Skeletal muscle tissue (tissue), 4 donors: ENCODE results near the gene ERCC2. TPM values are rescaled to one million over a fixed set of nuclear protein-coding genes. Genes with fewer than 3 reads are reported as not detected.
"Not testable (repeated sequence)": the region's sequence is repeated elsewhere in the genome, so short reads cannot be mapped to it uniquely, and the experiment has no call there.

Experiments used
- H3K27ac ChIP-seq: one replicate; pipeline ENCODE4 v1.7.0; 2013; ENCODE audit warnings: mild to moderate bottlenecking, low read depth, low read length, inconsistent platforms
- H3K27me3 ChIP-seq, 3 donors: one replicate each; pipeline ENCODE4 v1.7.0; 2013; ENCODE audit warnings: low read length in 3 of 3; ENCODE audit not compliant: control insufficient read depth in 3 of 3, insufficient read depth in 3 of 3
- H3K36me3 ChIP-seq, 3 donors: one replicate each; pipeline ENCODE4 v1.7.0; 2013; ENCODE audit warnings: low read length in 3 of 3; ENCODE audit not compliant: control insufficient read depth in 3 of 3, insufficient read depth in 3 of 3
- H3K4me1 ChIP-seq, 3 donors: one replicate each; pipeline ENCODE4 v1.7.0; 2013; ENCODE audit warnings: low read length in 3 of 3, mild to moderate bottlenecking in 3 of 3; ENCODE audit not compliant: control insufficient read depth in 3 of 3, insufficient read depth in 3 of 3
- H3K4me3 ChIP-seq, 3 donors: one replicate each; pipeline ENCODE4 v1.7.0; 2013; ENCODE audit warnings: low read length in 3 of 3
- H3K9ac ChIP-seq, 3 donors: one replicate each; pipeline ENCODE4 v1.7.0; 2013; ENCODE audit warnings: low read length in 3 of 3, mild to moderate bottlenecking in 3 of 3, moderate library complexity in 2 of 3, low read depth in 1 of 3
- H3K9me3 ChIP-seq, 3 donors: one replicate each; pipeline ENCODE4 v1.7.0; 2013; ENCODE audit warnings: low read length in 3 of 3; ENCODE audit not compliant: control insufficient read depth in 3 of 3
- total RNA-seq: library from RNA; depleted of rRNA; stranded (reverse); fragments of >200 nt; gene quantifications from one replicate; pipeline ENCODE4 v1.2.3, GENCODE V29; 2014
- donor health status: Osteomylitis.

The ERCC2 gene
- total RNA-seq, 1 donor from 2014 or later = 7.3 TPM

- Histone ChIP-seq H3K4me3 (no peak within 1 kb of the TSS), H3K9ac (peak within 1 kb of the TSS in 1 of 3 donors; percentile 25), H3K36me3 (no peaks in the 10 kb centered on the region), H3K4me1 (peaks cover 2 to 13% (median 5%) of the 10 kb centered on the region in 3 donors), H3K9me3 (no peaks in the 10 kb centered on the region), H3K27me3 (peaks cover 16 to 33% (median 26%) of the 10 kb centered on the region in 3 donors), H3K27ac (no peak within 1 kb of the TSS)
These were observed 30.0 kb downstream of the ERCC2 start, which contains the start of gene KLC3 for GRCh38 chr19:45340232-45340898. TSS of gene KLC3 (plus strand) at chr19:45340750. CDS start at chr19:45345542, 4,792 bp downstream.

DNA sequence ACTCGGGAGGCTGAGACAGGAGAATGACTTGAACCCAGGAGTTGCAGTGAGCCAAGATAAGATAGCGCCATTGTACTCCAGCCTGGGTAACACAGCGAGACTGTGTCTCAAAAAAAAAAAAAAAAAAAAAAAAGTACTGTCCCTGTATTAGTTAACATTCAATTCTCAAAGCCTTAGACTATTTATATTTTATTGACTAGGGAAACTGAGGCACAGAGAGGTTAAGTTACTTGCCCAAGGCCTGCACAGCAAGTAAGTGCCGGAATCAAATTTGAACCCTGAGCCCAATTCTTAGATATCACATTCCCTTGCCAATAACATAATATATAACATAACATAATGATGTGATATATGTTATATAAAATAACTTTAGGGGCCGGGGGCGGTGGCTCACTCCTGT, 30.7 kb downstream of the ERCC2 start:
- Histone ChIP-seq H3K27ac (no peak overlapping the region), H3K9me3 (no peaks in the 10 kb centered on the region), H3K4me1 (peaks cover 2 to 13% (median 5%) of the 10 kb centered on the region in 3 donors), H3K27me3 (peaks cover 14 to 29% (median 22%) of the 10 kb centered on the region in 3 donors), H3K36me3 (no peaks in the 10 kb centered on the region), H3K4me3 (no peak overlapping the region), H3K9ac (no peak overlapping the region)

- H3K9ac ChIP-seq = no peak overlapping the region
- peaks cover 12 to 21% (median 16%) of the 10 kb centered on the region in 3 donors for H3K27me3 ChIP-seq
- no peaks in the 10 kb centered on the region for H3K9me3 ChIP-seq
- peaks cover 2 to 13% (median 5%) of the 10 kb centered on the region in 3 donors for H3K4me1 ChIP-seq
- H3K4me3 ChIP-seq = no peak overlapping the region
- H3K36me3 ChIP-seq = no peaks in the 10 kb centered on the region
- no peak overlapping the region for H3K27ac ChIP-seq
These were observed 33.6 kb downstream of the ERCC2 start for GRCh38 chr19:45336696-45337251.

DNA sequence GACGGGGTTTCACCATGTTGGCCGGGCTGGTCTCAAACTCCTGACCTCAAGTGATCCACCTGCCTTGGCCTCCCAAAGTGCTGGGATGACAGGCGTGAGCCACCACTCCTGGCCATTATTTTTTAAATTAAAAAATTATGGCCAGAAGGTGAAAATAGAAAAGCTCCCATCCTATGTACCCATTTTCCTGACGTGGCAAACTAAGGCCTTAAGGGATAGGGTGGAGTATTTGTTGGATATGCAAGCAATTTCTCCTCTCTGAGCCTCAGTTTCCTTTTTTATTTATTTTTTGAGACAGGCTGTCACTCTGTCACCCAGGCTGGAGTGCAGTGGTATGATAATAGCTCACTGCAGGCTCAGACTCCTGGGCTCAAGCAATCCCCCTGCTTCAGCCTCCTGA, 35.5 kb downstream of the ERCC2 start:
- not testable (repeated sequence) for H3K9me3 ChIP-seq, H3K4me3 ChIP-seq, H3K9ac ChIP-seq, H3K27ac ChIP-seq, H3K27me3 ChIP-seq, H3K4me1 ChIP-seq, H3K36me3 ChIP-seq

GRCh38 chr19:45333609-45334303, 36.6 kb downstream of the ERCC2 start:
- H3K9me3 ChIP-seq = no peaks in the 10 kb centered on the region
- H3K27me3 ChIP-seq = no peaks in the 10 kb centered on the region

DNA sequence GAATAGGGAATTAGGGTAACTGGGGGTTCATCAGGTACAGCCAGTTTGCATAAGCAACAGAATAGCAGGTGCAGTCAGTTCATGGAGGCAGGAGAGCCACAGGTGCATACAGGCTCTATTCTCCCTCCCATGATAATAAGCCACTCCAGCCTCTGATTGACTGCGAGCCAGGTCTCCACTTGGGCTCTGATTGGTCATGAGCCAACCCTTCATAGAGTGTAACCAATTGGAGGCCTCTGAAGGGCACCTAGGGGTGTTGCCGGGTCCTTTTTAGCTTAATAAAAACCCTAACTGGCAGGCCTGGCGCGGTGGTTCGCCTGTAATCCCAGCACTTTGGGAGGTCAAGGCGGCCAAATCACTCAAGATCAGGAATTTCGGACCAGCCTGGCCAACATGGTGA, 39.0 kb downstream of the ERCC2 start:
- Histone ChIP-seq H3K27ac (no peak overlapping the region), H3K36me3 (no peaks in the 10 kb centered on the region), H3K9me3 (no peaks in the 10 kb centered on the region), H3K9ac (no peak overlapping the region), H3K27me3 (no peaks in the 10 kb centered on the region), H3K4me3 (no peak overlapping the region), H3K4me1 (peaks cover 12 to 19% (median 13%) of the 10 kb centered on the region in 3 donors)

More at GRCh38 chr19:45333609-45334303, 36.6 kb downstream of the ERCC2 start:
- no peak overlapping the region for H3K4me3 ChIP-seq
- H3K9ac ChIP-seq = no peak overlapping the region
- no peak overlapping the region for H3K27ac ChIP-seq
- H3K36me3 ChIP-seq = no peaks in the 10 kb centered on the region
- peaks cover 4 to 11% (median 5%) of the 10 kb centered on the region in 3 donors for H3K4me1 ChIP-seq

- Histone ChIP-seq H3K4me3 (no peak overlapping the region), H3K9ac (peak overlapping the region in 2 of 3 donors; percentile 42 to 71), H3K4me1 (peaks cover 20 to 40% (median 21%) of the 10 kb centered on the region in 3 donors), H3K27ac (peak overlapping the region; percentile 68), H3K36me3 (peaks cover 0 to under 1% (median 0%) of the 10 kb centered on the region in 3 donors), H3K27me3 (peaks cover 3 to 16% (median 7%) of the 10 kb centered on the region in 3 donors), H3K9me3 (no peaks in the 10 kb centered on the region)
These were observed 42.8 kb downstream of the ERCC2 start for GRCh38 chr19:45327404-45328143.

- Histone ChIP-seq H3K9ac (peak overlapping the region; percentile 83 to 91 (median 90)), H3K4me1 (peaks cover 20 to 51% (median 26%) of the 10 kb centered on the region in 3 donors), H3K36me3 (peaks cover 8 to 19% (median 10%) of the 10 kb centered on the region in 3 donors), H3K27me3 (peaks cover 3 to 16% (median 7%) of the 10 kb centered on the region in 3 donors), H3K4me3 (peak overlapping the region; percentile 76 to 78 (median 77)), H3K9me3 (no peaks in the 10 kb centered on the region), H3K27ac (peak overlapping the region; percentile 100)
These were observed 45.9 kb downstream of the ERCC2 start for GRCh38 chr19:45324349-45324907.

- peaks cover 3 to 16% (median 7%) of the 10 kb centered on the region in 3 donors for H3K27me3 ChIP-seq
- H3K9me3 ChIP-seq = no peaks in the 10 kb centered on the region
- peaks cover 15 to 27% (median 15%) of the 10 kb centered on the region in 3 donors for H3K36me3 ChIP-seq
- peaks cover 20 to 52% (median 34%) of the 10 kb centered on the region in 3 donors for H3K4me1 ChIP-seq
- H3K4me3 ChIP-seq = peak overlapping the region; percentile 76 to 78 (median 77)
- H3K9ac ChIP-seq = peak overlapping the region; percentile 98 to 100 (median 98)
- H3K27ac ChIP-seq = peak overlapping the region; percentile 100
These were observed 46.7 kb downstream of the ERCC2 start for GRCh38 chr19:45323671-45324081.
